ENCODE results near the gene GALNT18.

GALNT18 gene

DNA sequence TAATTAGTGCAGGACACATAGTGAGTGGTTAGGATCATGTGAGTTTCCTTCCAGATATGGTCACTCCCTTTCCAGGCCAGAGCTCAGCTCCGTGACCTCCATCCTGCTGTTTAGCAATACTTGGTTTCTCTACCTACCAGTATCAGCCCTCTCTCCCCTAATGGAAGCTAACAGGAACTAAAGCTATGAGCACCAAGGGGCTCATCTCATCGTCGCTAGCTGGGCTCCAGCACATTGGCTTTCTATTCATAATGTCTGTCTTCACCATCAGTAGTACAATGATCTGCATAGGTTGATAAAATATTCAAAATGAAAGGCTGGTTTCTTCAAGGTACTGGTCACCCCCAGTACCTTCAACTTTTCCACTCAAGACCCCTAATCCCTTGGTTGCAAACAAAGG, 2.4 kb upstream of the GALNT18 start:
- no peak for DNase-seq (ENCODE audit: low read depth)

DNA sequence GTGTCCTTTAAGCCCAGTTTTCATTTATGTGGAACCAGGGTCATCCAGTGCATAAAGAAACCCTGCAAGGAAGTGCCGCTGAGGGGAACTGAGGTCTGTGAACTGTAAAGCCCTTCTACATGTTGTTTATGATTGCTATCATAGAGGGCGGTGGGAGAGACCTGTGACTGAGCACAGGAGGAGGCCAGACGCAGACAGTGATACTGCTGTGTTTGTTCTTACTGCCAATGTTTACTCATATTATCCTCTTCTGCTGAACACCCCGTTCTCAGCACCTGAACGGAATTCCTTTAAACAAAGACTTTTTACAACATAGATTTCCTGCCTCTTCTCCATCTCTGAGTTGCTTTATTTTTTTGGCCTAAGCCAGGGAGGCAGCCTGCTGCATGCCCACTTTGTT, 967 bp upstream of the GALNT18 start:
- no peak for DNase-seq (ENCODE audit: low read depth)

DNA sequence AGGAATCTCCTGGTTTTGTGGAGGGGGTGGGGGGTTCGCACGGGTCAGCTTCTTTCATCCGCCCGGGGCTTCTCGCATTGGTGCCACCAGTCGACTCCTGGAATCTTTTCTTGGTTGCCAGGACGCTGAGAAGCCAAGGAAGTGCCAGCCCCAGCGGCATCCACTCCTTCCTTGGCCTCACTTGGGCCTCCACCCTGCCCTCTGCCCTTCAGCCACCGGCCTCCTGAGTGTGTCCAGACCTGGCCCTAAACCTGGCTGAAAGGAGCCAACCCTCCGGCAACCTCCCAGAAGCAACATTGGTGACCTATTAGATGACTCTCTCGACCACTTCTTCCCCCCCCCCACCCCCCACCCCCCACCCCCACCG, 518 bp upstream of the GALNT18 start:
- no peak for DNase-seq (ENCODE audit: low read depth)

DNA sequence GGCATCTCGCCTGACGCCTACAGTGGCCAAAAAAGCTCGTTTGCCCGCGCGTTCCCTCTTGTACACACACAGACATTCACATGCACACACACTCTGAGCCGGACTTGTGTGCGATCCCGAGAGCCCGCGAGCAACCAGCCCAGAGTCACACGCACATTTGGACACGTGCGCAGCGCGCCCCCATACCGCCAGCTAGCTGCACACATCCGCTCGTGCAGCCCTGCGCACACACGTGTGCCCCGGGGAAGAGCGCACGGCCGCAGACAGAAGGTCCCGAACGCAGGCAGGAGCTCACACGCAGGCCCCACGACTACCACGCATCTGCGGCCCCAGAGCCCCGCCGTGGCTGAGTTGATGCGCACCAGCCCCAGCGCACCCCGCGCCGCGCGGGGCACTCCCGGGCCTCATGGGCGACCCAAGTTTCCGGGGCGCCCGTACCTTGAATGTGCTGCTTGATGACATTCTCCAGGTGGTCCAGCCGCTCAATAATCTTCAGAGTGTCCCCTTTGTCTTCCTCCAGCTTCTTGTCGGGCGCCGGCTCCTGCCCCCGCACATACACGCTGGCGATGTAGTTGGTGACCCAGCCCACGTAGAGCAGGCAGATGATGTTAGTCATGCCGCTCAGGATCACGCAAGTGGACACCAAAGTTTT, 758 bp downstream of the GALNT18 start:
- no peak for DNase-seq (ENCODE audit: low read depth)

DNA sequence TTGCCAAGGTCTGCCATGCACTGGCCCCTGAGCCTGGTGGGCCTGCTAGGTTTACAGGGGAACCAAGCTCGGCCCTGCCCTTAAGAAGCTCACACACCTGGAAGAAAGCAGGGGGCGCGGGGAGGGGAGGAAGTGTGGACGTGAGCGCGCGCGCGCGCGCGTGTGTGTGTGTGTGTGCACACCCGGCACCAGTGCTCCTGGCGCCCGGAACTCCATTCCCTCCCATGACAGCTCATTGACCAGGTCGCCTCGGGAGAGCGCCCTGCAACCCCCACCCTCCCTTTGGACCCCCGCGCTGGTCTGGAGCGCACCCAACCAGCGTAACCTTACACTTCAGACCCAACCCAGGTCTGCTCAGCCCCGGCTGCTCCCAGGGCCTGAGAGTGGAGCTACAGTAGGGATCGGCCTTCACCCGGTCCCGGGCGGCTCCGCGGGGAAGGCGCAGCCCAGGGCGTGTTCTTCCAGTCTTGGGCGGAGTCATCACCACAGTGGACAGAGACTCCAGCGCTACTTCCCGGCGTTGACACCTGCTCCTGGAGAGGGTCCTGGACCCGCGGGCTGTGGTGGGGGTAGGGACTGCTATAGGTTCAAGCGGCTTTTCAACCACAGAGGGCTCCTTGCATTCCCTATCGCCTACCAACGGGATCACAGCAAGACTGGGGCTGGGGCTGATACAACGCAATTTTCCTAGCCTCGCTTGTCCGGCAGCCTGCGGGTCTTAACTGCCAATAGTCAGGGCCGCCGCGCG, 1.5 kb downstream of the GALNT18 start:
- DNase-seq (ENCODE audit: low read depth) = no peak

DNA sequence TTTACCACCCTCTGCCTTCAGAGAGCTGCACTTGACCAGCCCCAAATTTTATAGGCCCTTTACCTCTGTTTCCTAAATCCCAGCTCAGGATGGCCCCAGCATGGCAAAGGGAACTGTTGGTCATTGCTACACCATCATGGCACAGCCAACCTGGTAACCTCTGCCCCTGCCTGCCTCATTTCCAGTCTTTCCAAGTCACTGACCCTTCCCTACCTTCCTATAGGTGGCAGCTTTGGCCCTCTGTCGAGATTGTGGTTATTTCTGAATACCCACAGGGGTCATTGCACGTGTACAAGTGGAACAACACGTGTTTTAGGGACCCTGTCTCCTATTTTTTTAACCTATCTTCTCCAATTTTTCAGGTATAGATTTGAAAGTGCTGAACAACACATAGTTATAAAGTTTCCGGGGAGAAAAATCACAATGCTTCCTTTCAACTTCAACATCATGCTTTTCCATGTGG, 2.8 kb downstream of the GALNT18 start:
- DNase-seq (ENCODE audit: low read depth) = no peak

DNA sequence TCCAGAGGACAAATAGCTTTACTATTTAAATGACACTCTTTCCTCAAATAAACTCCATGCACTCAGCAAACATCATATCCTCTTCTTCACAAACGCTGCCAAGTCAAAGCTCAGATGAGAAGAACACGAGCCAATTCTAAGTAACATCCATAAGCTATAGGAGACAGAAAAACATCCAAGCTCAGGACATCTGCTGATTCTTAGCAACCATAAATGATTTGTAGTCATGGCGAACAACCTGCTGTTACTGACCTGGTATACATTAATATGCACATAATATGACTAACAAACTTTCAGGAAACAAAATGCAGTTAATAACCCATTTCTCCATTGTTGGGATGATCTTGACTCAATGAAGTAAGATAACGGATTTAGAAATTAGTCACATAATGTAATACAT, 6.7 kb downstream of the GALNT18 start:
- DNase-seq (ENCODE audit: low read depth) = no peak

DNA sequence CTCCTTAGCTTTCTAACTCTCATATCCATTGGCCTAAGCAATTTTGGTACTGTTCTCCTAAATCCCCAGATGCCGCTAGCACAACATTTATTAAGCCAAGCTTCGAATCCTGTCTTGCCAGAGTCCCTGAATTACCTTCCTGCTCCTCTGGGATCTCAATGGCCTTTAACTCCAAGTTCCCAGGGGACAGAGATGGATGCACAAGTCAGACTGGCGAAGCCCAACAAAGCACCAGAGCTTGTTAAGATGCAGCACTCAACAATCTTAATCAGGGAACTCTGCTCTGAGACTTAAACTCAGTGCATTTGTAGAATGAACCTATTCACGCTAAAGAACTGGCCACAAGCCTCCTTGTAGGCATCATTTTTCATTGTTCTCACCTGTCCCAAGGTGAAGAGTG, 9.4 kb downstream of the GALNT18 start:
- DNase-seq (ENCODE audit: low read depth) = no peak

DNA sequence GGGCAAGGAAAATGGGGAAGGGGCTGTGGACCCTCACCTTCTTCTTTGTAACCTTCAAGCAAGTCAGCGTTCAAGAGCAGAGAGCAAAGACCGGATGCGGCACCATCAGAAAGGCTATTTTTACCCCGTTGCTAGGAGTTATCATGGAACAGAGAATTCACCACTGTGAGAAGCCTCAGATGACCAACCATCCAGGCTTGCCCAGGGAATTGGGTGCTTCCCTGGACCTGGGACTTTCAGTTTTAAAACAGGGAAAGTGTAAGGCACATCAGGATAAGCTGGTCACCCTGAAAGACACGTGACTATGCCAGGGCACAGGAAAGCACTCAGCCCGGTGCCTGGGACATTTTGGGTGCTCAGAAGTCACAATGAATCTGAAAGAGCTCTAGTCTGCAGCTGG, 10.4 kb downstream of the GALNT18 start:
- DNase-seq (ENCODE audit: low read depth) = no peak

DNA sequence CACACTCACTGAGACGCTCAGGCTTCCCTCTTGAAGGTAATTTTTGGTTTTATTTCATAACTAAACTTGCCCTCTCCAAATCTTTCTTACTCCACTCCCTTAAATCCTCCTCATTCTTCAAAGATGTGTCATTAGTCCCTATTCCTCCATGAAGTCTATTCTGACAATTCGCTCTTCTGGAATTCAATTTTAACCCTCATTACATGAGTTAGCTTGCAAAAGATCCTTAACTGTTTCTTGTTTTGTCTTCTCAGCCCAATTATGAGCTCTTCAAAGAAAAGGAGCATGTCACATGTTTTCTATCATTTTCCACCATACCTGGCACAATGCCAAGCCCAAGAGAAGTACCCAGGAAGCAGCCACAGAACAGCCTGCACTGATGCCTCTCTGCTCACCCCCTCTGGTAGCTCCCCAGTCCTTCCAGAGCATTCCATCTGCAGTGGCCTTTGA, 13.0 kb downstream of the GALNT18 start:
- DNase-seq (ENCODE audit: low read depth) = no peak

DNA sequence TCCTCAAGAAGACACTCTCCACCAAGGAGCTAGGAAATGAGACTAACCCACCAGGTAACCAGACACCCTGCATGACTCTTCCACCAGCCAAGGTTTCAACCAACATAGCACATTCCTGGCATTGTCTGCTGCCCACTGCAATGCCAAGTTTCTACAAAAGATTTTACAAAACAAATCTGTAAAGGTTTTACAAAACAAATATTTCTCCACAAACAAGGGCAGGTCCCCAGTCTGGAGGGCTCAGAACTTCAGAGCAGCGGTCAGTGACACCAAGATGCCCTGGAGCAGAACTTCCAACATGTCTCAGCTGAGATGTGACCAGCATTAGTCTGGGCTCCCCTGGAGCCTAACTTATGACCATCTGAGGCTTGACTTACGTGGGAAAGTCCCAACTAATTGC, 14.0 kb downstream of the GALNT18 start:
- no peak for DNase-seq (ENCODE audit: low read depth)

DNA sequence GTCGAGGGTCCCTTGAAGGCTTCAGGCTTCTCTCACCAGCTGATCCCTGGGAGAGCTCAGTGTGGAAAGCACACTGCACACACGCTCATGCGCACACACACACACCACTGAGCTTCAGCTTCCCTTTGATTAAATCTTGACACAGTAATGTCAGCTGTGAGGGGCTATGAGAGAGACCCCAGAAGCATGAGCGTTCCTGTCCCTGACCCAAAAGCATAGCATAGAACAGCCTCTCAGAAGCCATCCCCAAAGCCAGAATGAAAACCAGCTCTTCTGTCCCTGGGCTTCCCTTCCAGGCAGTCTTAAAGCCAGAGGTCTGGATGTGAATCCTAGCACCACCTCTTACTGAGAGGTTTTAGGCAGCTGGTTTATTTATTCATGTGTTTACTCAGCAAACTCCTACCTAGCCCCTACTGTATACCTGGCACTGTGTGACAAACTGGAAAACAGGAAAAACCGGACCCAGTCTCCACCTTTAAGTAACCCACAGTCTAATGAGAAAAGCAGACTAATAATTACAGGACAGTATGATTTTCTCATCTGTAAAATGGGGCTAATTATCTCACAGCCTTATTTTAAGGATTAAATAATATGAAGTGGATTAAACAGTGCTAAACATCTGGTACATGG, 15.9 kb downstream of the GALNT18 start:
- no peak for DNase-seq (ENCODE audit: low read depth)

DNA sequence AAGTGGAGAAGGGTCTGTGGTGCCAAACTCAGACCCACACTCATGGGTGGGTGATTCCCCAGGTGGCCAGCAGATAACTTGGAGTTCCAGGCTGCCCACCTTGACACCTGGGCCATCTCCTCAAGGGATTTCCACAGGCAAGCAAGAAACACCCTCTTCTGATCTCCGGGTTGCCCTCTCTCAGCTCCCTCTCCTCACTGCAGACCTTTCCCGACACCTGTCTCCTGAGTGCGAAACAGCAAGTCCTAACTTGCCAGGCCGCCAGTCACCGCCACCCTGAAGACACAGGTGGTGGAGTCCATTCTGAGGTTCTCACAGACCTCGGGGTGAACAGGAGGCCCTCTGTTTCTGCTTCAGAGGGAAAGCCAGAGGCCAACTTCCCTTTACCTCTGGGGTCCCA, 16.6 kb downstream of the GALNT18 start:
- no peak for DNase-seq (ENCODE audit: low read depth)

DNA sequence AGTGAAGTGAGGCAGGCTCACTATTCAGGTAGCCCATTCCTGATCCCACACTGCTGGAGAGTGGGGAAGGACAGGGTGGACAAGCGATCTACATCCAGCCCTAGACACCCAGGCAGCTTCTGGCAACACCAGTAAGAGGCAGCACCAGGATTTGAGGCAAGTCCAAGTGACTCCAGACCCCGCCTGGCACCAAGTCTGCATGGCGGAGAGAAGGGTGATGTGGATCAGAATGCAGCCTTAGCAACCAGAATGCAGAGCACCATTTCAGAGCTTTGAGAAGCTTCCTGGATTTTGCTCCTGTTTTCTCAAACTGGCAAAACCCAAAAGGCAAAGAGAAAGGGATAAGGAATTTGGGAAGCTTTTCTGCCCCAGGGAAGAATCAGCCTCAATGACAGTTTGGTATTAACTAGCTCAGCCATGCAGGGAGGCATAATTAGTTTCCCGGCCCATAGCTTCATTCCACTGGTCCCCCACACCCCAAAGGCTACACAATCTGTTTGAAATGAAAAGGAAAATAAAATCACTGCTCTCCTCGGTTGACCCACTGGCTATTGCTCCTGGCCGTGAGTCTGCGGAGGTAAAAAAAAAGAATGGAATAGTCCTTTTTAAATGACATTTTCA, 17.3 kb downstream of the GALNT18 start:
- DNase-seq (ENCODE audit: low read depth) = no peak

DNA sequence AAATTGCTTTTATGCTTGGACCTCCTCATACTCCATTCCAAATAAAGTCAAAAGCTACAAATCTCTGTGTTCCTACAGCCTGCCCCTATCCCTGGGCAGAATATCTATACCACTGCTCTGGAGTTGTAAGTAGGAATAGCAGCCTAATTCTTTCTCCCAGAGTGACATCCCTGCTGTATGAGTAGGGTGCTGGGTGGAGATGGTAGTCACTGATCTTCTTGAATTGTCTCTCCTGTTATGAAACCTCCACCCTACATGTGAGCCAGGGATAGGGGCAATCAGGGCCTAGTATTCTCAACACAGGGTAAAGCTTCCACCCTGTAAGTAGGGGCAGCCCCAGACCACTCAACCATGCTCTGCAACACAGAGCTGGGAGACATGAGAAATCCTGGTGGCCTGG, 19.8 kb downstream of the GALNT18 start:
- DNase-seq (ENCODE audit: low read depth) = no peak

DNA sequence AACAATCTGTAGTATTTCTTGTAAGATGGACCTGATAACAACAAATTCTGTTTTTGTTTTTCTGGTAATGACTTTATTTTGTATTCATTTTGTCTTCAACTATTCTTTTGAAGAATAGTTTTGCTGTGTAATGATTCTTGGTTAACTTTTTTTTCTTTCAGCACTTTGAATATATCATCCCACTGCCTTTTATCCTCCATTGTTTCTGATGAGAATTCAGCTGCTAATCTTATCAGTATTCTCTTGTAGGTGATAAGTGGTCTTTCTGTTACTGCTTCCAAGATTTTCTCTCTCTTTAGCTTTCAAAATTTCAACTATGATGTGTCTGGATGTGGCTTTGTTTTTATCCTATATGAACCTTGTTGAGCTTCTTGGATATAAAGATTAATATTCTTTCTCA, 21.5 kb downstream of the GALNT18 start:
- no peak for DNase-seq (ENCODE audit: low read depth)

DNA sequence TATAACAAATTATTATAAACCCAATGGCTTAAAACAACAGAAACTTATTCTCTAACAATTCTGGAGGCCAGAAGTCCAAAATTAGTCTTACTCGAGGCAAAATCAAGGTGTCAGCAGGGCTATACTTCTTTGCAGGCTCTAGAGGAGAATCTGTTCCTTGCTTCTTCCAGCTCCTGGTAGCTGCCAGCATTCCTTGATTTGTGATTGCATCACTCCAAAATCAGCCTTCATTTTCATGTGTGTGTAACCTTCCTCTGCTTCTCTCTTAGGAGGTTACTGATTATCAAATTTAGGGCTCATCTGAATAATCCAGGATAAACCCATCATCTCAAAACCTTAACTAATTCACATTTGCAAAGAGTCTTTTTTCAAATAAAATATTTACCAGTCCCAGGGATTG, 23.6 kb downstream of the GALNT18 start:
- DNase-seq (ENCODE audit: low read depth) = no peak

DNA sequence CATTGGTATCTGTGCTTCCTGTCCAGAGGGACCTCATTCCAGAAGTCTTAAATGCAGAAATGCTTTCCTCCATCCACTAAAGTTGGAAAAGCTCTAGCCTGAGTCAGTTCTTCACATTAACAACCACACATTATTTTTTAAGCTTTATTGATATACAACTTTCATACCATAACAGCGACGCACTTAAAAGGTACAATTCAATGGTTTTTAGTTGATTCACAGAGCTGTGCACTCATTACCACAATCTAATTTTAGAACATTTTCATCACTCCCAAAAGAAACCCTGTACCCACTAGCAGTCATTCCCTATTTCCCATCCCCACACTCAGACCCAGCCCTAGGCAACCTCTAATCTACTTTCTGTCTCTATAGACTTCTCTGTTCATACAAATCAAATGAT, 27.6 kb downstream of the GALNT18 start:
- DNase-seq (ENCODE audit: low read depth) = no peak

DNA sequence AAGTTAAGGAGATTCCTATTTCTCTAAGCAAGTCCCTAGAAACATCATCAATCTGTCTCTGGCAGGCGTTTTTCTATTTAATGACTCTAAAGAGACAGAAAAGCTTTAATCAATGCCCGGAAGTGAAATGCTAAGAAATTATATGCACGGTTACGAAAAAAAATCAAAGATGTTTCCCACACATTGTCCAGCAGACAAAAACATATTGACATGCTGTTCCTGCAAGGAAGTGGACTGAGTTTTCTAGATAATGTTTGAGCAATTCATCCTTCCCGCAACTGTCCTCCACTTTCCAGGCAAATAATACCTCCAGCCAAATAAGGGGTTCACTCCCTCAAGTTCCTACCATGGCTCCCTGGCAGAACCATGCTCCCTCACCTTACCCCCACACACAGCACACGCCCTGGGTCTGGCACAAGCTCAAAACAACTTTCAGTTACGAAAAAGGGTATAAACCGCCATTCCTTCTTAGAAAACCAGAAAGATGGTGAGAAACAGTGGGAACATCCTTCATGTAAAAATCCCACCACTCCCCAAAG, 29.6 kb downstream of the GALNT18 start:
- no peak for DNase-seq (ENCODE audit: low read depth)

DNA sequence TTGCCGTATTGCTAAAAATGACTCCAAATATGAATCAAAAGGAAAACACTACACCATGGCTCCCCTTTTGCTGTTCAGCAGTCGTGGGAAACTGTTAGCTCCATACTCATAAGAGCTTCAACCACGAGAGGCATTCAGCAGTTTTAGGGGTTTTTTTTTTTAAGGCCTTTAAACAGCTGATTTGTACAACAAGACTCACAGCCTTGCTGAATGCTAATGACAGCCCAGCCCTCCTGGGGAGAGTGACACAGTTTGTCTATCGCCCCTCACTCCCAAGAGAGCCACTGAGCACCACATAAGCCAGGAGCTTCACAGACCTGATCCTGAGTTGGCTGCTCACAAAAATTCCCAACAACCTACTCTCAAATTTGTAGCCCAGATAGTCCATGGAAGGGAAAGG, 32.4 kb downstream of the GALNT18 start:
- no peak for DNase-seq (ENCODE audit: low read depth)

DNA sequence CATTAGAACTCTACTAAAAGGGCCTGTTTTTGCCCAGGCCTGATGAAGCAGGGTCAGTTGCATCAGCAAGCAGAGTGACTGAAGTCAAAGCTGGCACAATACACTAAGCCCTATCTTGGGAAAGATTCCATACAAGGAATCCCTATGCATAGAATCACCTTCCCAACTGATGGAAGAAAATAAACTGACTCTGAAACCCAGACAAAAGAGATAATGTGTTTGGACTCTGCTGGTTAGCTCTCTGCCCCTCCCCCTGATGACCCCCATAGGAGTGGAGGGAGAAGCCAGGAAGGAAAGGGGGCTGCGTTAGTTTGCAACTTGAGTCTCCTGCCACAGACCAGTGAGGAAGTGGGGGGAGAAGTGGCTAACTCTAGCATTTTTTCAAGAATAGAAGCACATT, 32.9 kb downstream of the GALNT18 start:
- DNase-seq (ENCODE audit: low read depth) = no peak

DNA sequence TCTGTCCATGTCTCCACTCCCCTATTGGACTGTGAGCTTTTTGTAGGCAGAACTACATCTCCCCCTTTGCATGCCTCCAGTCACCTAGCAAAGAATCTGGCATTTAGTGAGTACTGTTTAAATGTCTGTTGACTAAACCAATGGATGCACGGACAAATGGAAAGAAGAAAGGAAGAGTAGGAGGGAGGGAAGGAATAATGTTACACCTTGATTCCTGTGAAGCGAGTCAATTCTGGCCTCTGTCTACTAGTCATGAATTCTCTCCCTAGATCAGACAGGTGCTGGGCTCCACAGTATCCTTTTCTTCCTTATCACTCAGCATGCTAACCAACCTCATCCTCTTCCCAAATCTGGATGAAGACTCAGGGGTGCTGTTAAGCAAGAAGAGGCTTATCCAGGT, 33.6 kb downstream of the GALNT18 start:
- DNase-seq (ENCODE audit: low read depth) = no peak

DNA sequence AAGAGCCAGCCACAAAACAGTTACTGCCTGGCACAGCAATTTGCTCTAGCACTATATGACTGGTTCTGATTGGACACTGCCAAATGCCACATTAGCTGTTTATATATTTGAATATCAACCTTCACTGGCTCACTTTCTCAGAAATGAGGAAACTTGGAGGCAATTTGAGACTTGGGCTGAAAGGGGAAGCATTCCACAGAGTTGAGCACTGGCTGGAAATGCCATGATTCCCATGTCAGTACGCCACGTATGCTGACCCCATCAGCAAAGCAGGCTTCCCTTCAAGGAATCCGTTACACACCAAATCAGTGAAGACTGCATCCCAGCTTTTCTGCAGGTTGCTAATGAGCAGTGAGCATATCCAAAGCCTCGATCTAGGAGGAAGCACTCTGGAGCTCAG, 34.7 kb downstream of the GALNT18 start:
- DNase-seq (ENCODE audit: low read depth) = no peak

Measured in activated T-helper 1 cell treated with Interleukin-2 at 50 U/mL for 16 hours (primary cell).